D721Med (cell line): Measurements from ENCODE around the gene TARS3.

ENCODE experiments used
- DNase-seq: peaks from one replicate; pipeline ENCODE4 v3.0.0; 2011; ENCODE audit warnings: low spot score; ENCODE audit not compliant: insufficient read length
- FAIRE-seq: peaks from 2 replicates; lab custom pipeline; 2011; peaks lifted over from hg19 to GRCh38; lab: Jason Lieb, UNC
- CTCF ChIP-seq: IDR thresholded peaks from 2 replicates; pipeline ENCODE4 v1.5.1; 2012; ENCODE audit warnings: mild to moderate bottlenecking, control low read depth; ENCODE audit not compliant: insufficient read depth; ENCODE audit errors: missing control alignments

The TARS3 gene

GRCh38 chr15:101697488-101697887, 26.8 kb downstream of the TARS3 start:
- no peak for TF ChIP-seq CTCF
- DNase-seq (no peak), FAIRE-seq (no peak)

GRCh38 chr15:101696829-101697228, 27.4 kb downstream of the TARS3 start:
- TF ChIP-seq CTCF, result no peak
- FAIRE-seq, result no peak
- no peak for DNase-seq

GRCh38 chr15:101694261-101694660, 30.0 kb downstream of the TARS3 start:
- DNase-seq (no peak), FAIRE-seq (no peak)
- no peak for TF ChIP-seq CTCF

GRCh38 chr15:101692801-101693598, 31.3 kb downstream of the TARS3 start:
- FAIRE-seq (no peak), DNase-seq (no peak)
- TF ChIP-seq CTCF, result no peak

GRCh38 chr15:101689901-101690300, 34.4 kb downstream of the TARS3 start:
- no peak for TF ChIP-seq CTCF
- DNase-seq (no peak), FAIRE-seq (no peak)

GRCh38 chr15:101686718-101687117, 37.6 kb downstream of the TARS3 start:
- DNase-seq (no peak), FAIRE-seq (no peak)
- no peak for TF ChIP-seq CTCF

- FAIRE-seq (no peak), DNase-seq (no peak)
These were observed 39.4 kb downstream of the TARS3 start for GRCh38 chr15:101684877-101685276.

More at GRCh38 chr15:101684877-101685276, 39.4 kb downstream of the TARS3 start:
- TF ChIP-seq CTCF, result no peak
